ENCODE measurements around the gene HDAC4. TPM values are rescaled to one million over a fixed set of nuclear protein-coding genes. Genes with fewer than 3 reads are reported as not detected.
A peak's percentile ranks its signal among the peaks of the same experiment; 100 is the strongest.

Gene HDAC4
- total RNA-seq, 2 experiments from 2014 or later, result 30.0 to 35.8 TPM

DNA sequence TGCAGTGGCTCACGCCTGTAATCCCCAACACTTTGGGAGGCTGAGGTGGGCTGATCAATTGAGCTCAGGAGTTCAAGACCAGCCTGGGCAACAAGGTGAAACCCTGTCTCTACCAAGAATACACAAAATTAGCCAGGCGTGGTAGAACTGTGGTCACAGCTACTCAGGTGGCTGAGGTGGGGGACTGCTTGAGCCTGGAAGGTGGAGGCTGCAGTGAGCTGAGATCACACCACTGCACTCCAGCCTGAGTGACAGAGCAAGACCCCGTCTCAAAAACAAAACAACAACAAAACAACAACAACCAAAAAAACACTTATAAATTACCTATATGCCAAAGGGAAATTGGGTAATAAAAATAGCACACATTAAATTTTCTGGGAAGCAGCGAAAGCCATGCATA lies 141.6 kb downstream of the HDAC4 start:
- CTCF ChIA-PET, result no interaction called here
- DNase-seq, result no peak

DNA sequence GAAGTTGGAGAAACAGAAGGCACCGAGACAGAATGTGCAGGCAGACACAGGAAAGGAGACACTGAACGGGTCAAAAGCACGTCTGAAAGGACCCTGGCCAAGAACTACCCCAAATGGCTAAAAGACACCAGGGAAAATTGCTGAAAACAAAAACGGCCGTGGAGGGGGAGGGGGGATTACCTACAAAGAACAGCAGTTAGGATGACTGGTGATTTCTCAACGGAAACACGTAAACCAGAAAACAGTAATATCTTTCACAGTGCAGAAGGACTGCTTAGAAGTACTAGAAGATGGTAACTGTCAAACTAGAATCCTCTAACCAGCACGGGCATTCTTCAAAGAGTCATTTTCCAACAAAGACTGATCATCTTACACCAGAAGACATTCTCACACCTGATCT lies 142.6 kb downstream of the HDAC4 start:
- Mint-ChIP-seq H3K4me3 (peak overlapping the region; percentile 20), H3K9me3 (peaks cover 8% of the 10 kb centered on the region), H3K27me3 (no peaks in the 10 kb centered on the region), H3K36me3 (peaks cover 9% of the 10 kb centered on the region), H3K27ac (peak overlapping the region; percentile 79), H3K4me1 (ENCODE audit: low read depth) (peaks cover 84% of the 10 kb centered on the region)
- intact Hi-C loops (cut with micrococcal nuclease), result loop anchor here (1.0 to 5.0 kb wide), 4 partner anchors 27 to 123 kb away; no protein-coding TSS in a partner anchor
- CTCF ChIA-PET, result no interaction called here
- POLR2A ChIA-PET, result interaction anchor here (0.7 kb wide), 1 partner anchor 42 kb away, joined by 3 read pairs; no protein-coding TSS in a partner anchor
- peak; percentile 75 for DNase-seq

More for the DNA sequence above, 141.6 kb downstream of the HDAC4 start:
- intact Hi-C loops (cut with micrococcal nuclease), result loop anchor here (1.0 to 5.0 kb wide), 5 partner anchors 8 to 87 kb away; no protein-coding TSS in a partner anchor
- no peak overlapping the region for H3K4me3 Mint-ChIP-seq
- no peaks in the 10 kb centered on the region for H3K27me3 Mint-ChIP-seq
- peaks cover 8% of the 10 kb centered on the region for H3K36me3 Mint-ChIP-seq
- peaks cover 8% of the 10 kb centered on the region for H3K9me3 Mint-ChIP-seq
- H3K27ac Mint-ChIP-seq, result peak overlapping the region; percentile 85
- peaks cover 83% of the 10 kb centered on the region for H3K4me1 Mint-ChIP-seq (ENCODE audit: low read depth)
- POLR2A ChIA-PET, result interaction anchor here (1.6 to 1.9 kb wide), 3 partner anchors 15 to 122 kb away, joined by 4 to 5 read pairs (median 5); no protein-coding TSS in a partner anchor

DNA sequence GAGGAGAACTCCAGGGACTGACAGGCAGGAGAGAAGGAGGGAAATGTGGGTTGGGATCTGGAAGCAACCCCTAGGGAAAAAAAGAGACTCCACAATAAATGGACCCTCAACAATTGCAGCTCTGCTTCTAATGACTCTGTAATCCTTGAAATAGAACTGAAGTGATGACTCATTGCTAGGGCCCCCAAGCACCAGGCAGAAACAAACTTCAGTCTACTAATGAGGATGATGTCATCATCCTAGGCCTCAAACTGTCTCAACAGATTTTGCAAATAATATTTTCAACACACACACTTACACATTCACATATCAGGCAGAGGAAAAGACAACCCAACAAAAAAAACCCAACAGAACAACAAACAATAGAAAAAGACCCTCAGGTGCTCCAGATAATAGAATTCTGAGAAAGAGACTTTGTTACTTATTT lies 143.3 kb downstream of the HDAC4 start:
- peaks cover 11% of the 10 kb centered on the region for H3K36me3 Mint-ChIP-seq
- ChIA-PET POLR2A (interaction anchor here (0.7 kb wide), 1 partner anchor 41 kb away, joined by 3 read pairs; no protein-coding TSS in a partner anchor), CTCF (no interaction called here)
- peaks cover 8% of the 10 kb centered on the region for H3K9me3 Mint-ChIP-seq
- peaks cover 86% of the 10 kb centered on the region for H3K4me1 Mint-ChIP-seq (ENCODE audit: low read depth)
- H3K27ac Mint-ChIP-seq, result peak overlapping the region; percentile 79
- intact Hi-C loops (cut with micrococcal nuclease), result loop anchor here (5.0 kb wide), 1 partner anchor 85 kb away; no protein-coding TSS in a partner anchor
- no peaks in the 10 kb centered on the region for H3K27me3 Mint-ChIP-seq
- no peak overlapping the region for H3K4me3 Mint-ChIP-seq
- DNase-seq, result peak; percentile 44

DNA sequence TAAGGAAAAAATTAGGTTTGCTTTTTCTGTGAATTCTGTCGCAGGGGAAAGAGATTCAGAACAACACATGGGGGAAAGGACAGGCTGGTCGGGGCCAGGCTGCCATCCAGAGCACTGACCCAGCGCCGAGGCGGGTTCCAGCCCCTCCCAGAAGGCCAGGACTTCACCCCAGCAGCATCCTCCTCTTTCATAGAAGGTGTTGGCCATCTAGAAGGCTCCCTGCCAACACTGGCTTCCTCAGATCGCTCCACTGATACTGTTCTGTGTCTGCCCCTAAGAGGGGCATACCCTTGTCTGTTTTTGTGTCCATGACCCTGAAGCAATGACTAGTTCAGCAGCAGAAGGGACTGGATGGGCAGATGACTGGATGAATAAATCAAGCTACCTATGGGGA lies 144.5 kb downstream of the HDAC4 start:
- CTCF ChIA-PET, result no interaction called here
- Mint-ChIP-seq H3K36me3 (peaks cover 11% of the 10 kb centered on the region), H3K27ac (no peak overlapping the region), H3K27me3 (no peaks in the 10 kb centered on the region), H3K4me1 (ENCODE audit: low read depth) (peaks cover 84% of the 10 kb centered on the region), H3K4me3 (no peak overlapping the region), H3K9me3 (peaks cover 8% of the 10 kb centered on the region)
- POLR2A ChIA-PET, result no interaction called here
- DNase-seq, result no peak
- intact Hi-C loops (cut with micrococcal nuclease), result loop anchor here (5.0 kb wide), 1 partner anchor 84 kb away; no protein-coding TSS in a partner anchor

DNA sequence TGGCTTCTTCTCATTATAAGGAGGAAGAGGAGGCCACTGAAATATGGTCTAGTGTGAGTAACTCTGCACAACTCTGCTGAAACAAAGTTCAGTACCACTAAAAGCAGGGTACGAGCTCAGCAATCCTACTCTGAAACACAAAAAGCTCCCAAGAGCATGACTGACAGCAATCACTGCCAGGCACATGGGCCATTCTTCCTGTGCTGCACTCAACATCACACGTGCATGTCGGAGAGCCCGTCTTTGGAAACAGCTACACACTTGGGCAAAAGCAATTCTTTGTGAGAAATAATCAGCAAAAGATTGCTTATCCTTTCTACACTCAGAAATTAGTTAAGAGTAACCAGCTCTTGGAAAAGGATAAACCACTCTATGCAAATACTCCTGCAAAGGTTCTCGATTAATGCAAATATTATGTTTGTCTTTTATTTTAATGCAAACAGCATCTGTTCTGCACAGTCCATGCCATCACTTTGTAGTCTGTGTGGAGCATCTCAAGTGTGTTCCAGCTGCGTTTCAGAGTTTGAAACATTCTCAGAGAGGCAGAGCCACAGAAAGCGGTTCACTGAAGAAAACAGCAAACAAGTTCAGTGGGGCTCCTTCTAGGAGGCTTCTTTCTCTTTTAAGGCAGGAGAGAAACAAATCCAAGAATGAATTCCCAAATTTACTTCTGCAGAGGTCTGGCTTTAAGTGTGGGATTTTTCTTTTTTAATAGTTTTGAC lies 145.0 kb downstream of the HDAC4 start:
- Mint-ChIP-seq H3K27ac (no peak overlapping the region), H3K4me1 (ENCODE audit: low read depth) (peaks cover 79% of the 10 kb centered on the region), H3K4me3 (no peak overlapping the region), H3K36me3 (peaks cover 11% of the 10 kb centered on the region), H3K27me3 (no peaks in the 10 kb centered on the region), H3K9me3 (peaks cover 8% of the 10 kb centered on the region)
- intact Hi-C loops (cut with micrococcal nuclease), result loop anchor here (5.0 kb wide), 1 partner anchor 83 kb away; no protein-coding TSS in a partner anchor
- CTCF ChIA-PET, result no interaction called here
- no peak for DNase-seq
- POLR2A ChIA-PET, result no interaction called here

DNA sequence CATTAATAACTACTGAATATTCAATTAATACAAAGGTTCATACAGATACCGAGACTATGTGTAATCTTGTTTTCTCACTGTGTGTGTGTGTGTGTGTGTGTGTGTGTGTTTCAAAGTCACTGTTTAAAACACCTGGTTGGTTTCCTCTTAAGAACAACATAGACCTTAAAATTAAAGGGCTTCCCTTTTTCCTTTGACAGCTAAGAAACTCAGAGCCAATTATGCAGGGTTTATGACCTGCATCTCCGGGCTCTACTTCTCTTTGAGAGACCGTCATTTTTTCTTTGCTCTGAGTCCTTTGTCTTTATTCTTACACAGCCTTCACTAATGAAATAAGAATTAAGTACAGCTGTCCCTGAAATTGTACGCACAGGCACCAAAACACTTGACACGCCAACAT lies 145.6 kb downstream of the HDAC4 start:
- DNase-seq, result no peak
- Mint-ChIP-seq H3K9me3 (peaks cover 8% of the 10 kb centered on the region), H3K36me3 (peaks cover 11% of the 10 kb centered on the region), H3K4me3 (no peak overlapping the region), H3K27ac (no peak overlapping the region), H3K27me3 (no peaks in the 10 kb centered on the region), H3K4me1 (ENCODE audit: low read depth) (peaks cover 73% of the 10 kb centered on the region)
- ChIA-PET CTCF (no interaction called here), POLR2A (no interaction called here)
- intact Hi-C loops (cut with micrococcal nuclease), result loop anchor here (5.0 kb wide), 1 partner anchor 83 kb away; no protein-coding TSS in a partner anchor

DNA sequence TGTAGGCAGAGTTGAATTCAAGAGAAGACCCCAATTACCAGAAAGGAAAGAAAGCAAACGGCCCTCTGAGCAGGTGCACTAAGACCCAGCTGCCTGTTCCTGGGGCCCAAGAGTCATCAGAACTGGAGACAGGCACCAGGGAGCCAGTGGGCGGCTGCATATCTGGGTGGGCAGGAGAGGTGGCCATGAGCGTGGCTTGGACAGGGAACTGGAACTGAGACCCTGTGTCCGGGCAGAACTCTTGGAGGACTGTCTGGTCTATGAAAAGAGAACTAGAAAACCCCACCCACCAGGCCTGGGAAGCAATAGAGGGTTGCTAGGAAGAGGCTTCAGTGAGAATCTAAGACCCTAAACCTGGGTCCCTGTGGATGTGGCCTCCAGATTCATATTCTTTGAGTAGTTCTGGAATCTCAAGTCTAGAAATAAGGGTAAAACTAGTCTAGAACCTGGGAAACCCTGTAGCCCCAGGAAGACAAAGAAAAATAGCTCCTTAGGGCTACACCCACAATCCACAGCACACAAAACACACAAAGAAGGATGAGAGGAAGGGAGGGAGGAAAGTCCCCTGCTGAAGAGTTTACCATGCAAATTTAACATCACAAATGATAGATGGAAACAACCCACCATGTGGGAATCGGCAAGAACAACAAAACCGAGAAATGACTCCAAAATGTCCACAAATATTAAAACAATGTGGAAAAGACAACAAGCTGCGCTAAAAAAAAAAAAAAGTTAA lies 147.0 kb downstream of the HDAC4 start:
- Mint-ChIP-seq H3K4me3 (no peak overlapping the region), H3K36me3 (peaks cover 13% of the 10 kb centered on the region), H3K9me3 (peaks cover 8% of the 10 kb centered on the region), H3K27ac (no peak overlapping the region), H3K27me3 (no peaks in the 10 kb centered on the region), H3K4me1 (ENCODE audit: low read depth) (peaks cover 64% of the 10 kb centered on the region)
- intact Hi-C loops (cut with micrococcal nuclease), result no loop called here
- POLR2A ChIA-PET, result no interaction called here
- CTCF ChIA-PET, result interaction anchor here (0.5 kb wide), 1 partner anchor 15 kb away, joined by 3 read pairs; no protein-coding TSS in a partner anchor
- no peak for DNase-seq

DNA sequence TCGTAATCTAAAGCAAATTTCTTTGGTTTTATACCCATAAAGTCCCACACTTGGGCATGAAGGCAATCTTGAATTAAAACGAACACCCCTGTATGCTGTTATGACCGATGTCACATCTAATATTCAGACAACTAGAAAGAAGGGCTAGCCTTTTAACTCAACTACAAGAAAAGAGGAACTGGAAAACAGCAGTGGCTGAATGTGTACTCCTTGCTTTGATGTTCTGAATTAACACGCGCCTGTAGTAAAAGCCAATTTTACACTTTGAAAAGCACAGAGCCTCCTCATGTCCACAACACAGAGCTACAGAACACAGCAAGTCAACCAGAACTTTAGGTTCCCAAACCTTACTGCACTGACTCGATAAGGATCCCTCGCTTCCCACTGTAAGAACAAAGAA lies 147.6 kb downstream of the HDAC4 start:
- peaks cover 8% of the 10 kb centered on the region for H3K9me3 Mint-ChIP-seq
- intact Hi-C loops (cut with micrococcal nuclease), result no loop called here
- DNase-seq, result no peak
- ChIA-PET POLR2A (no interaction called here), CTCF (interaction anchor here (0.5 kb wide), 1 partner anchor 15 kb away, joined by 3 read pairs; no protein-coding TSS in a partner anchor)
- H3K27ac Mint-ChIP-seq, result no peak overlapping the region
- H3K27me3 Mint-ChIP-seq, result no peaks in the 10 kb centered on the region
- no peak overlapping the region for H3K4me3 Mint-ChIP-seq
- peaks cover 64% of the 10 kb centered on the region for H3K4me1 Mint-ChIP-seq (ENCODE audit: low read depth)
- H3K36me3 Mint-ChIP-seq, result peaks cover 13% of the 10 kb centered on the region

DNA sequence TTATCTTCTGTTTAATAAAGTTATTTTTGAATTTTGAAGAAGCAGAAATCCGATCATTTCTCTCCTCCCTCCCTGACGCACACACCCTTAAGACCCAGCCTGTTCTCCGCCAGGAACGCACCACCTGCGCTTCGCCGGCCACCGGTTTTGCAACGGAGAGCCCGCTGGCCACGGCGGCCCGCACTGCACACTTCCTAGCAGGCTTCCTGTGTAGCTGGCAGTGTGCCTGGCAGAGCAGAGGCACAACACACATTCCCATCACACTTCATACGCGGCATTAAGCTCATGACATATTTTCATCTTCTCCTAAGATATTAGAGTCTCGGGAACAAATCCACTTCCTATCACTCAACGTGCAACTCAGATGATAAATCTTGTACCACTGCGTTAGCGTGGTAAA lies 148.0 kb downstream of the HDAC4 start:
- intact Hi-C loops (cut with micrococcal nuclease), result no loop called here
- DNase-seq, result no peak
- Mint-ChIP-seq H3K4me1 (ENCODE audit: low read depth) (peaks cover 61% of the 10 kb centered on the region), H3K27me3 (no peaks in the 10 kb centered on the region), H3K9me3 (peaks cover 5% of the 10 kb centered on the region), H3K36me3 (peaks cover 10% of the 10 kb centered on the region), H3K27ac (no peak overlapping the region), H3K4me3 (no peak overlapping the region)
- ChIA-PET POLR2A (no interaction called here), CTCF (interaction anchor here (1.0 kb wide), 1 partner anchor 23 kb away, joined by 3 read pairs; no protein-coding TSS in a partner anchor)

DNA sequence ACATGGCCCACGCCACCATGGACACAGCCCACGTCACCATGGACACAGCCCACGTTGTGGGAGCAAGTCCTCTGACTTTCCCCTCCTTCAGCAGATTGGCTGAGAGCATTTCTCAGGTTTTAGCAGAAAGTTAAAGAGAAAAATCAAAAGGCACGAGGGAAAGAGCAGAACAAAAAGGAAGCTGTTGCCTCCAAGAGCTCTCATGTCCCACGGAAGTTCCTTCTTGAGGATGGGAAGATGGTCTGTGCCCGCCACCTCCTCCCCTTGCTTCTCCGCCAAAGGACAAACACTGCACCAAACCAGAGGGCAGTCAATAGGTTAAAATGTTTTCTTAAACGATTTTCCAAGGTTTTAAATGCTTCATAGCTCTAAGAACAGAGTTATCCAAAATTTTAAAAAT lies 148.4 kb downstream of the HDAC4 start:
- CTCF ChIA-PET, result interaction anchor here (1.0 to 1.3 kb wide), 2 partner anchors 23 to 108 kb away, joined by 3 to 4 read pairs; no protein-coding TSS in a partner anchor
- DNase-seq, result no peak
- Mint-ChIP-seq H3K4me3 (no peak overlapping the region), H3K36me3 (peaks cover 6% of the 10 kb centered on the region), H3K9me3 (peaks cover 1% of the 10 kb centered on the region), H3K4me1 (ENCODE audit: low read depth) (peaks cover 61% of the 10 kb centered on the region), H3K27me3 (no peaks in the 10 kb centered on the region), H3K27ac (no peak overlapping the region)
- POLR2A ChIA-PET, result no interaction called here
- intact Hi-C loops (cut with micrococcal nuclease), result no loop called here

DNA sequence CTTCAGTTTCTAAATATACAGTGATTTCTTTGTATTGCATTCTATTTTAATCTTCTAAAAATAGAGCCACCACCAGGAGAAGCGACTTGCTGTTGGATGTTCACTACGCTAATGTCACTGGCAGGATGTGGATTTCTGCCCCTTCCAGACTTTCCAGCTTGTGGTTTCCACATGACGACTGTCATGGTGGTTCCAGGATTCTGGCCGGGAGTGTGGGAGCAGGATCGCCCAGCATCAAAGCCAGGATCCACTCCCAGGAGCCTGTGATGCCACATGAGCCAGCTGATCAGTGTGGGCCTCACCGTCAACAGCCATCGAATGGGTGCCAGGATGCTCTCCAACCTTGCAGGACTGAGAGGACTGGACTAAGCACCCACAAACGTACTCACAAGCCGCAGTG lies 148.8 kb downstream of the HDAC4 start:
- peaks cover 5% of the 10 kb centered on the region for H3K36me3 Mint-ChIP-seq
- CTCF ChIA-PET, result interaction anchor here (1.0 to 1.3 kb wide), 2 partner anchors 23 to 108 kb away, joined by 3 to 4 read pairs; no protein-coding TSS in a partner anchor
- POLR2A ChIA-PET, result no interaction called here

More for the DNA sequence above, 148.8 kb downstream of the HDAC4 start:
- Mint-ChIP-seq H3K4me1 (ENCODE audit: low read depth) (peaks cover 61% of the 10 kb centered on the region), H3K27me3 (no peaks in the 10 kb centered on the region), H3K27ac (no peak overlapping the region), H3K4me3 (no peak overlapping the region), H3K9me3 (no peaks in the 10 kb centered on the region)
- intact Hi-C loops (cut with micrococcal nuclease), result no loop called here
- no peak for DNase-seq

Measured in activated CD4-positive, alpha-beta memory T cell treated with anti-CD3 and anti-CD28 coated beads for 36 hours (primary cell).